Fibroblast of skin of back (primary cell): ENCODE measurements around the gene YWHAB. TPM values are rescaled to one million over a fixed set of nuclear protein-coding genes. Genes with fewer than 3 reads are reported as not detected.
A peak's percentile ranks its signal among the peaks of the same experiment; 100 is the strongest.
"Not testable (repeated sequence)": the region's sequence is repeated elsewhere in the genome, so short reads cannot be mapped to it uniquely, and the experiment has no call there.

Source experiments
- DNase-seq: peaks from one replicate; pipeline ENCODE4 v3.0.0-alpha.2; 2013
- polyA plus RNA-seq, 2 experiments: library from polyadenylated mRNA; unstranded; fragments of 120-200 nt; gene quantifications; one replicate each; pipeline ENCODE4 v1.2.1, GENCODE V29; 2013; ENCODE audit not compliant: insufficient read length in 2 of 2

The YWHAB gene
- polyA plus RNA-seq (2013, experiment 1 of 2; ENCODE audit: insufficient read length) = 251 TPM
- polyA plus RNA-seq (2013, experiment 2 of 2; ENCODE audit: insufficient read length) = 206 TPM

DNA sequence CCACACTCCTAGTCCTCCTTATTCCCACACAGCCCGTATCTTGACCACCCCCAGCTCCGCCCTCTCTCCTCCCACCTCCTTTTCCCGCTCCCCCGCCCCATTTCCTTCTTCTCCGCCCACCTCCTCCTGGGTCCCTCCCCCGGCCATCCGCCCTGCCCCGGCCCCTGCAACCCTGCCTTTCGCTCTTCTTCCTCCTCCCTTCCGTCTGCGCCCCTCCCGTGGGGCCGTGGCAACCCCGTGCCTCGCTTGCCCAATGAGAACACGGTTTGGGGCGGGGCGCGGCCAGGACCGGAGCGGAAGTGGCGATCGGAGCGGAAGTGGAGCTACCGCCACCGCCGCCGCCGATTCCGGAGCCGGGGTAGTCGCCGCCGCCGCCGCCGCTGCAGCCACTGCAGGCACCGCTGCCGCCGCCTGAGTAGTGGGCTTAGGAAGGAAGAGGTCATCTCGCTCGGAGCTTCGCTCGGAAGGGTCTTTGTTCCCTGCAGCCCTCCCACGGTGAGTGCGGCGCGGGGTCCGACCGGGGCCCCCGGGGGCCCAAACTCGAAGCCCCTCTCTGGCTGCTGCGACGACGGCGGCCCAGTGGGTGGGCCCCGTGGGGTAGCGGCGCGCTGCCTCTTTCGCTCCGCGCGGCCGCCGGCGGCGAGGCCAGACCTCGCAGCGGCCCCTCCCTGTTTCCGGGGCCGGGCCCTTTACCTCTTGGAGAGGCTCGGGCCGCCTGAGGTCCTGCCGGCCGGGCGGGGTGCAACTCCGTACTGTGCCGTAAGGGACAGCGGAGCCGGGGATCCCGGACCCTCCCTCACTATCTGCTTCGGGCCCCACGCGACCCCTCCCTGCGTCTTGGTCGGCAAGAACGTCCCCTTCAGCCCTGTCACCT, at the start of gene YWHAB:
Gene YWHAB (plus strand): TSS at position 314 of the 874 bp plus-strand sequence. CDS start 15,829 bp downstream, outside the sequence.
- DNase-seq = peak; percentile 99

DNA sequence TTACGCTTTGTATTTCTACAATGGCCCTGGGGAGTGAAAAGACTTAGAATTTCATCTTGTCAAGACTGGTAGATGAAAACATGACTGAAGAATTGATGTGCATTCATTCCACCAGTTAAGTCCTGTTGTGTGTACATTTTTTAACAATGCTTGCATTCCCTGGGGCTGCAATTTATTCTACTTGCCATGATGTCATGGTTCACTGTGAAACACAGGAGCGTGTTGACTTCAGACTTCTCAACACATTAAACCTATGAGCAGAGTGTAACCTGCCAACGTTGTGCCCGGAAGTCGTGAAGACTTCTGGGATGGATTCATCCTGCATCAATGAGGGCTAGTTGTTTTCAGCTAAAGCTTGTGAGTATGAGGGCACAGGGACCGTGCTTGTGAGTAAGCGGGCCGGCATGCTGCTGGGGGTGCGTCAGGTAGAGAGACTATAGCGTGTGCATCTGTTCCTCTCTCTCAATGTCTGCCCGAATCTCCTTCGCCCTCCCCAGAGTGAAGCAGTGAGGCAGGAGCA, 48.8 kb upstream of the YWHAB start:
- no peak for DNase-seq

DNA sequence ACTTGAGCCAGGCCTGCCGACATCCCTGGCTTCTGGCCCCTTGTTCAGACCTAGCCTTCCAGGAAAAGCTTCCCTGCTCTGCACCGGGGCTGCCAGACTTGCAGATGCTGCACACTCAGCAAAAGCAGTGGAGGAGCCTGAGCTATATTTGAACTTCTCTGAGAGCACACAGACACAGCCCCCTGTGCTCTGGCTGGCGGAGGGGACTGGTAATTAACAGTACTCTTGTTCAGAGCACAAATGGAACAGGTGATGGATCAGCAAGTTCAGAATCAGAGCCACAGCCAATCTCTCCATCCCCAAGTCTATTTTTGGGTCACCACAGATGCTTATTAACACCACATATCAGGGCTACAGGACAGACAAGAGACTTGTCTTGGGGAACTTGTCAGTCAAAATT, 47.6 kb upstream of the YWHAB start:
- no peak for DNase-seq

DNA sequence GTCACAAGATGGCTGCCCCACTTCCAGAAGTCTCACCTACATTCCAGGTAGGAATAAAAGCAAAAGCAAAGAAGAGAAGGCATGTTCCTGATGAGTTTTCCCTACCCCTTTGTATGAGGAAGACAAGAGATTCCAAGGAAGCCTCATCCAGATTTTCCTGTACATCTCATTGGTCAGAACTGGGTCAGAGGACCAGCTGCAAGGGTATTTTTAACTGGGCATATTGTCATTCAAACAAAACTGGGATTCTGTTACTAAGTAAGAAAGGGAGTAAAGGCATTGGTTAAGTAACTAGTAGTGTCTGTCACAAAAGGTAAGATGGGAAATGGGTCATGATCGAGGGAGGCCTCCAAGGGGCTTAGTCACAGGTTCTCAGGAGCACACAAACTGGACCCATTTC, 47.0 kb upstream of the YWHAB start:
- no peak for DNase-seq

DNA sequence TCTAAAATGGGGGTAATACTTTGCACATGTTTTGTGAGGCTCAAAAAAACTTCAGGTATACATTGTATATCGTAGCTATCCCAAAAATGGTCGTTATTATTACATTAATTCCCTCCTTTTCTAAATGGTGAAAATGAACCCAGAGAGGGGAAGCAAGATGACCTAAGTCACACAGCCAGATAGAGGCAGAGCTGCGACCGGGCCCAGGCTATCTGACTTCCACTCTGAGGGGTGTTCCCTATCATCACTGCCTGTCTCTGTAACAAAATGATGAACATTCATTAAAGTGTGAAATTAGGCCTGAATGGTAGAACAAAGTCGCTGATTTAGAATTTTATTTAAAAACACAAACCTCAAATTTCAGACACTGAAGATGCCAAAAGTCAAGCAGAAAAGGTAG, 46.0 kb upstream of the YWHAB start:
- no peak for DNase-seq

DNA sequence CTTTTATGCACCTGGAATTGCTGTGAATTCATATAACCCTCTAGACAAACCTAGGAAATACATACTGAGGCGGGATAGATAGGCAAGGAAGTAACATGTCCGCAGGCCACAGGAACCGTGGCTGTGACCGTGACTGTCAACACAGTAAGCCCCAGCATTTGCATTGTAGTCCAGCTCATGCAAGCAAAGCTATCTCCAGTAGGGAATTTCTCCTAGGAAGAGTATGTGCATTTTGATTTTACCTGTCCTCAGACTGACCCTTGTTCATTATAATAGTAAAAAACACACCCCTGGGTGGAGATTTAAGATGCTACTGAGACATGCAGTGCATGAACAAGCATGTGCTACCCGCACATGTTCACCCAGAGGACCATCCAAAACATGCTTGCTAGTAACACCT, 44.7 kb upstream of the YWHAB start:
- DNase-seq = no peak

DNA sequence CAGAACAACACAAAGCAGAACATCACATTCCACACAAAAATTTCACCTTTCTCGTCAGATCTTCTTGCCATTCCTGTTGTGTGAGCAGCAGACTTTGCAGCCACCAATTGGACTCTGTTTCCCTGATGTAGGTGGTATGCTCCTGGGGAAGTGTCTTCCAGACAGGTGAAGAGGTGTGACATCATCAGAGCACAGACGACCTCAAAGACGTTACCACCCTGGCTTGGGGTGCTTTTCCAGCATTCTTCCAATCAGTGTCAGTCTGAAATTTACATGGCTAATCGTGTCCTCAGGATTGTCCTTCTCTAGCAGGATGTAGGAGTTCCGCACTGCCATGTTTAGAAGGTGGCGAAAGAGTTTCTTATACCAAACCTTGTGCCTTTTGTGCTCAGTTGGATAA, 43.5 kb upstream of the YWHAB start:
- DNase-seq = no peak

DNA sequence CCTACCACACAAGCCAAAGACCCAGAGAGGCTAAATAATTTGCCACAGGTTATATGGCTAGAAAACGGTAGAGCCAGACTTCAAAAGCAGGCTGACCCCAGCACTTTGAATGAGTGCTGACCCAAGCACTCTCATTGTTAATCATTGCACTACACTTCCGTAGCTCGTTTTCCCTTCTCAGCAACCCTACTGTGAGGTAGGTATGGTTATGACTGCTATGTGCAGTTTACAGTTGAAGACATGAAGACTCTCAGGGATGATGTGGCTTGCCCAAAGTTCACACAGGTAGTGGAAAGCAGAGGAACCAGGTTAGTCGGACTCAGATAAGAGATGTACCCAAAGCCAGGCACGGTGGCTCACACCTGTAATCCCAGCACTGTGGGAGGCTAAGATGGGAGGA, 41.6 kb upstream of the YWHAB start:
- no peak for DNase-seq

DNA sequence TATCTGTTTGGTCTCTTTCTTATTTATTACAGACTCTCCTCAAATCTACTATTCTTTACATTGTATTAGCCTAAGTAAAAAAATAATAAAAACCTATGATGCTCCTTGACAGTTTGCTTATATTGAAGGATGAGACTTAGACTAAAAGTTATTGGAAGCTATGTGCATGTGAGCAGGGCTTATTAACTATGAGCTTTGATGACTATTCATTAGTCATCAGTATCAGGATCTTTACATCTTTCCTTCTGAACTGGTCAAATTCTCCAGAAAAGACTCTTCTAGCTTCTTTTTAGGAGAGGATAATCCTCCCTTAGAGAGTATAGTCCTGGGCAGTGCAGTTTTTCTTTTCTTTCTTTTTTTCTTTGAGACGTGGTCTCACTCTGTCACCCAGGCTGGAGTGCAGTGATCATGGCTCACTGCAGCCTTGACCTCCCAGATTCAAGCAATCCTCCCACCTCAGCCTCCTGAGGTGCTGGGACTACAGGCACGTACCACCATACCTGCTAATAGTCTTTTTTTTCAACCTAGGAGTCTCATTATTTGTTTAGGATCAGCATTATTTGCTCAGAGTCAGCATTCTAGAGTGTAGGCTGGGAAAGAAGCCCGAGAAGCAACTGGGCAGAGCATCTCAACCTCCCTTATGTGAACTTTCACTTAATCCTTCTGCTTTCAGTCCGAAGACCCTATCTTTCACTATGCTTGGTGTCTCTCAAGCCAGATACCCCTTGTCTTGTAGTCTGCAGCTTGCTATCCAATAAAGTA, 37.1 kb upstream of the YWHAB start:
- DNase-seq = no peak

DNA sequence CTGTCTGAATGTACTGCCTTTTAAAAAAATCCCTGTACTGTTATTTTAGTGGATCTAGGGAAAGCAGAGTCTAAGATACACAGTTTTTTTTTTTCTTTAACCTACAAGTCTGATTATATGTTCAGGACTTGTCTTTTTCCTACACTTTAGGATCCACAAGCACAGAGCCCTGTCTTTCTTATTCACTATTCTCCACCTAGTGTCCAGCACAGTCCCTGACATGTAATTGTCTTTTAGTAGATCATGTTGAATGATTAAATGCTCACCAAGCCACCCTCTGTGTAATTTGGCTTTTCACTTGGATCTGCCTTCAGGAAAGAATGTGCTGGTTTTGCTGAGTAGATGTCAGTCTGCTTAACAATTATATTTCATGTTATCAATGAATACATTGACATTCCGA, 35.8 kb upstream of the YWHAB start:
- DNase-seq = no peak

DNA sequence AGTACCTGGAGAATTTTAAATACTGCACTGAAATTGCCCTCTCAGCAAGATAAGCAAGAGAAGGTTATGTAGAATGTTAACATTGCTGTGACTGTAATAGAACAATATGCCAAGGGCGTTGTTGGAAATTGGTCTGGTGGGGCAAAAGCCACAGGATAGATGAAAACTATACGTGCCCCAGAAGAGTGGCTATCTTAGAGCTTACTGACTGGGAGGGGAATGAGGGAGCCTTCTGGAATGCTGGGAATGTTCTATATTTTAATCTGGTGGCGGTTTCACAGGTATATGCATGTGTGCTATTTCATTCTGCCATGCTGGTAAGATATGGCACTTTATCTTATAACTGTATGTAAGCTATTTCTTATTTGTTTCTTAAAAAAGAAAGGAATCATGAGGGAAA, 35.2 kb upstream of the YWHAB start:
- DNase-seq = no peak

DNA sequence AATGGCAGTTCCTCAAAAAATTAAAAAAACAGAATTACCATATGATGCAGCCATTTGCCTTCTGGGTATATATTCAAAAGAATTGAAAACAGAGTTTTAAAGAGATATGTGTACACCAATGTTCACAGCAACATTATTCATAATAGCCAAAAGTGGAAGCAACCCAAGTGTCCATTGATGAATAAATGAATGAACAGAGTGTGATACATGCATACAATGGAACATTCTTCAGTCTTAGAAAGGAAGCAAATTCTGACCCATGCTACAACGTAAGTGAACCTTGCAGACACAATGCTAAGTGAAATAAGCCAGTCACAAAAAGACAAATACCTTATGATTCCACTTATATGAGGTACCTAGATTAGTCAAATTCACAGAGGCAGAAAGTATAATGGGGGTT, 34.7 kb upstream of the YWHAB start:
- no peak for DNase-seq

DNA sequence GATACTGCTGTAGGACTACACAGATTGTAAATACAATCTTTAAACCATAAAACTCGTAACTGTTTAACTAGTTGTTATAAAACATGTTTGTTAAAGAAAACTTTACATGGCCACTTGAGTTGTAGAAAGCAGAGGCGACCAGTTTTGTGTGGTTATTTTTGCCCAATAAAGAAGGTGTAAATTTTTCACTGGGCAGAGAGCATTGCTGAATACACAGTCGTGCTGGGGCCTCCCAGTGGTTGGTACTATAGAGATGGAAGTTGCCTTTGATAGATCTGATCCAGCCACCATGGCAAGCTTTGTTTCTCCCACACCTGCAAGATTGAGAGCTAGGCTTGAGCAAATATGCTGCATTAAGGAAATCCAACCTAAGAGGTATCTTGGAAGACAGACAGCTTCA, 34.0 kb upstream of the YWHAB start:
- no peak for DNase-seq

DNA sequence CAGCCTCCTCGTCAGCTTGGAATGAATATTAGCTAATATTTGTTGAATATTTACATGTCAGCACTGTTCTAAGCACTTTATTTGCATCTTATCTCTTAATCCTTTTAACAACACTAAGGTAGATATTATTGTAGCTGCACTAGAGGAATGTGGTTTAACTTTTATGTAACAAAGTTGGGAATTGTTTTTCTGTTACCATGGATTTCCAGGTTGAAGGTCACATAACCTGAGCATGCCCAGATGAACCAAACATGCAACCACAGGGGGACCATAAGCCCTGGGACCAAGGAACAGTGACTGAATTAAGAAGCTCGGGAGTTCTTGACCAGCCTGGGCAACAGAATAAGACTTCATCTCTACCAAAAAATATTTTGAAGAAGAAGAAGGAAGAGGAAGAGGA, 29.1 kb upstream of the YWHAB start:
- DNase-seq = no peak

DNA sequence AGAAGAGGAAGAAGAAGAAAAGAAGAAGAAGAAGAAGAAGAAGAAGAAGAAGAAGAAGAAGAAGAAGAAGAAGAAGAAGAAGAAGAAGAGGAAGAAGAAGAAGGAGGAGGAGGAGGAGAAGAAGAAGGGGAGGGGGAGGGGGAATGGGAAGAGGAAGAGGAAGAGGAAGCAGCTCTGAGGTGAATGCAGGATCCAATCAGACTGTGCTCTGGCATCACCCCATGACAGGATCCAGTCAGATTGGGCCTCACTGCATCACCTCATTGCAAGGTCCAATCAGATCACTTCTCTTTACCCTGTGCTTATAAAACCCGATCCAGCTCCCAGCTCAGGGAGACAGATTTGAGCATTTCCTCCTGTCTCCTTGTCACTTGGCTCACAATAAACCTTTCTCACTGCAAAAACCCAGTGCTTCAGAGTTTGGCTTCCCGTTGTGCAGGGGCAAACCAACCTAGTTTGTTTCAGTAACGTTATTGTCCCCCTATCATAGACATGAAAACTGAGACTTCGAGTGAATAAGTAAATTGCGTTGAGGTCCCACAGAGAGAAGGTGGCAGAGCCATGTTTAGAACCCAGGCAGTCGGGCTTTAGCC, 28.6 kb upstream of the YWHAB start:
- no peak for DNase-seq

DNA sequence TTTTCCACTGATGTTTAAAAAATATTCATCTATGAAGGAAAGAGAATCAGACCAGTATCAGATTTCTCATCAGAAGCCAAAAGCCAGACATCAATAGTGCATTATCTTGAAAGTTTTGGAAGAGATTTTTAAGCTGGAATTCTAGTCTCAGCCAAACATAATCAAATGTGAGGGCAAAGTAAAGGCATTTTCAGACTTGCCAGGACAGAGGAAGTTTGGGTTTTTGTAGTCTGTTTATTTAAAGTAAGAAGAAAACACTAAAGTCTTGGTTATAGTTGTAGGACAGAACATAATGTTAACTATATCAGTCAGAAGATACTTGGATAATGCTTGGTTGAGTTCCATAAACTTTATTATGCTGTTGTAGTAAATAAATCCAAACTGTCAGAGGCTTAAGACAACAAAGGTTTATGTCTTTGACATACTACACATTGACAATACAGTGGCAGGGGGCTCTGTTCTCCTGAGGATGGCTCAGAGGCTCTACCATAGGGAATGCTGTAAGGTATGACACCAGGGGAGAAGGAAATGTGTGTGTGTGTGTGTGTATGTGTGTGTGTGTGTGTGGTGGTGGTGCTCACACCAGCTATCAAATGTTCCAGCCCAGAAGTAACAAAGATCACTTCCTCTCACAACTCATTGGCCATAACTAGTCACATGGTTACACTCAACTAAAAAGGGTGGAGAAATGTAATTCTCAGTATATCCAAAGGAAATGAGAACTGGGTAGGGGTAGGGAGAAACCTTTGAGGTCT, 26.7 kb upstream of the YWHAB start:
- DNase-seq = no peak

DNA sequence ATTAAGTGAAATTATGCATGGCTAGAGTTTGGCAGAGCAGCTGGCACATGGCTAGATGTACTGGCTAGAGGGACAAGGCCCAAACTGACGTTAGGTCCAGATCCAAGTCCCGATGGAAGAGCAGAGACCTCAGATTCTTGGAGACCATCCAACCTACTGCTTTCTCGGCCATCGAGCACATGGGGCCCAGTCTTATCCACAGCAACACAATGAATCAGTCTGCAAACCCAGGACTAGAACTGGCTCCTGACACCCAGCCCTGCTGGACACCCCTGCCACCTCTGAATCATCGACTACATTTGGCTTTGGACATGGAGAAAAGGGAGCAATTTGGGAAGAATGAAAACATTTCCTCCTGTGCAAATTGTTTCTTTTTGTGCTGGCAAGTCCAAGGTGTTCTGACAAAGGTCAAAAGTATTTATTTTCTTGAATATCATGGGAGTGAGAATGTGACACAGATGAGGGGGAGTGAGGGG, 23.9 kb upstream of the YWHAB start:
- DNase-seq = peak; percentile 62

DNA sequence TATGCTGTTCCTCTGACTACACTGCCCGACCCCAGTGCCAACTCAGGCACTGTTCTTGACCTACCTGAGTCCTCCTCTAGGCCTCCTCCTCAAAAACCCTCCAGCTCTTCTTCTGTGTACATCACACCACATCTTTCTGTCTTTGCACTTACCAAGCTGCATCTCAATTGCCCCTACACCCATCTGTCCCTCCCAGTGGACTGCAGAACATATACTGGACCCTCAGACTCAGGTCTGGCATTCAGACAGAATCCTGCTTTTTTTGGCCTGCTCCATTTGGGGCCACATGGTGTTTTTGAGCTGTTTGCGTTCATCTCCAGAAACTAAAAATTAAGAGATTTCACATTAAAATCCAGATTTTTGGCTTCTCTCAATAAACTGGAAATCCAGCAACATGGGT, 23.2 kb upstream of the YWHAB start:
- DNase-seq = no peak

DNA sequence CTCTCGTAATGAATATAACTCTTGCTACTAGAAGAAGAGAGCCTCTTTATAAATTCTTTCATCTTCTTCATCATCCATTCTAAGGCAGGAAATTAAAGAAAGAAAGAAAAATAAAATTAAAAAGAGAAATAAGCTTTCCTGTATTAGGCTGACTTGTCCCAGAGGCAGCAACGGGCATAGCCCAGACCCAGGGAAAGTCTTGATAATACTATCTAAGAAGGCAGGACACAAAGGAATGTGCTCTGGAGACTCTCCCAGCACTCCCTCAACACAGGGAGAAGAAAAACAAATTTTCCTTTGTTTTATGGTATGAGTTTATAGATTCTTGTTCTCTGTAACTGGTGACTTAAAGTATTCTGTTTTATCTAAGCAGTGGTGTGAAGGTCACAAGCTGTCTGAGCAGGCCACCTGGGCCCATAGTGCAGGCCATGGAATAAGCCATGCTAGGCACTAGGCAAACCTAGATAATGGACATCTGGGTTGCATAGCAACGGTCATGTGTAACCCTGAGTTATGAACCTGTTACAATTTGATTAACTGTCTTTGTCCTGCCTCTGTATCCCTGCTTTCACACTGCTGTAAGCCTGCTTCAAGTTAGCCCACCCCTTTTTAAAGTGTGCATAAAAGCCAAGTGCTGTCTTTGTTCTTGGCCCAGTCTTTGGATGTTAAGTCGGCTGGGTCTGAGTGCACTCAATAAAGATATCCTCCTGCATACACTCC, 22.0 kb upstream of the YWHAB start:
- not testable (repeated sequence) for DNase-seq

DNA sequence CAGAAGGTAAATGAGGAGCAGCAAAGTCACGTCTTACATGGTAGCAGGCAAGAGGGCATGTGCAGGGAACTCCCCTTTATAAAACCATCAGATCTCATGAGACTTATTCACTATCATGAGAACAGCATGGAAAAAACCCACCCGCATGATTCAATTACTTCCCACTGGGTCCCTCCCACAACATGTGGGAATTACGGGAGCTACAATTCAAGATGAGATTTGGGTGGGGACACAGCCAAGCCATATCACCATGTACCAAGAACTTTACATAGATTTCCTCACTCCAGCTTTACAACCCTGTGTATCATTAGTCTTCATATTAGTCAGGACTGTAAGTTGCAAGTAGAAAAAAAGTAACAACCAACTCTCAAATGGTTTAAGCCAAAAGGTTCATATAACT, 21.0 kb upstream of the YWHAB start:
- DNase-seq = not testable (repeated sequence)

DNA sequence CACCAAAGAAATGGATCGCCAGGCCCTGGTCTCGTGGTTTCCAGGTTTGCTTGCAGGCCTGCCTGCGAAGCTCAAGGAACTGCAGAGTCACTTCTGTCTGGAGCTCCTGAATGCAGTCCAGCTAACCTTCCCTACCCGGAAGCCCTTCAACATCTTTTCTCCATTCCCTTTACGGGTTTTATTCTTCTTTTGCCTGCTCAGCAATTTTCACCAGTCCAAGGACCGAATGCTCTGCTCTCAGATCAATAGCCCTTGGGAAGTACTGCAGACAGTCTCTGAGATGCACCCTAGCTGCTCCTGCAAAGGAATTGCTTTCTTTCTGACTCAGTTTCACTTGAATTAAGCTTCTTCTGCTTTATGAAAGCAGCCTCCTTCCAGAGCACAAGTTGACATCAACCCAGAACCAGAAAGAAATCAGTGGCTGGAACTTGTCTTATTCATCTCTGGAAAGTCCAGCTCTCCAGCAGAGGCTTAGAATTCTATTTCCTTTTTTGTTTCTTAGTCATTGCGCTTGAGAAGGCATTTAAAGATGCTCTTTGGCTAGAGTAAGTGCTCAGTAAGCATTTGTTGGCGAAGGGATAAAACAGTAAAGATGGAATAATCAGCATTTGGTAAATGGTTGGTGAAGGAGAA, 18.7 kb upstream of the YWHAB start:
- no peak for DNase-seq
